ENCODE results near the gene CARD11.

DNA sequence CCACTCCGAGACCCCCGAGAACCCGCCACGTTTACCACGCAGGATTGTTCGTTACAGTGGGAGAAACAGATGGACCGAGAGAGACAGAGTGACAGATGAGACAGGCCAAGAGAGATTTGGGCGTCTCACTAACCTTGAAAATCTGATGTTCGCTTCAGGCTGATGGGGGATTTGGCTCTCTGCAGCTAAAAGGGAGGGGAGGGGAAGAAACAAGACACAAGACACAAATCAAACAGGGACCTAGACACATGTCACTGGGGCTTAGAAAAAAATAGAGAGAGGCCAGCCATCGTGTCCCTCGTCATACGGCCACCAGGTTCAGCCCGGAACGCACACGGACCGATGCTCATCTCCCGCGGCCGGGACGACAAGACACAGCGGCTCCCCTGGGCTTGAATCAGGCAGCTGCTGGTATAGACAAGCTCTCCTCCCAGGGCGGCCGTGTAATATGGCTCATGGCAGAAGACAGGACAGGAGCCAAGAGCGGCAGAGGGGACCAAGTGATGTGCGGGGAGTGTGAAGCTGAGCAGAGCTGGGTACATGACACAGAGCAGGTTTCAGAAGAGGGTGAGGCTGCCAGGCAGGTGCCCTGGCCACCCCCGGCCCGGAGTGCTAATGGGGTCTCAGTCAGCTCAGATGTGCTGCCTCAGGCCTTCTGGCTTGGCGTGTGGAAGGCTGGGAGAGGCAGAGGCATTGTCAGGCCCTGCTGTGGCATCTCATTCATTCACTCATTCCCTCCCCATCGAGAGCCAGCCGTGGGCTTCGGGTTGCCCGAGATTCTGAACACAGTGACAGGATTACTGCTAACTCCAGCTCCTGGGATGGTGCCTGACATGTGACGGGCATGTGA, 111.0 kb downstream of the CARD11 start:
- TF ChIP-seq EGR1 (IDR thresholded peaks at IDR 0.05; ENCODE audit: low read depth) (no peak), CTCF (IDR thresholded peaks at IDR 0.05 in 2 of 3, conservative IDR thresholded peaks at IDR 0.05 in 1 of 3; ENCODE audit: borderline replicate concordance in 1 of 3, insufficient read depth in 1 of 3, low read depth in 2 of 3, low read length in 2 of 3) (no peak), REST (IDR thresholded peaks at IDR 0.05; ENCODE audit: low read depth) (no peak)
